ENCODE data around the gene LINGO4. TPM values are rescaled to one million over a fixed set of nuclear protein-coding genes. Genes with fewer than 3 reads are reported as not detected.
"Not testable (repeated sequence)": the region's sequence is repeated elsewhere in the genome, so short reads cannot be mapped to it uniquely, and the experiment has no call there.

LINGO4 gene
- polyA plus RNA-seq, 1 donor (not counting 4 experiments of a cell fraction or from before 2014, with no cell fraction given): not detected

DNA sequence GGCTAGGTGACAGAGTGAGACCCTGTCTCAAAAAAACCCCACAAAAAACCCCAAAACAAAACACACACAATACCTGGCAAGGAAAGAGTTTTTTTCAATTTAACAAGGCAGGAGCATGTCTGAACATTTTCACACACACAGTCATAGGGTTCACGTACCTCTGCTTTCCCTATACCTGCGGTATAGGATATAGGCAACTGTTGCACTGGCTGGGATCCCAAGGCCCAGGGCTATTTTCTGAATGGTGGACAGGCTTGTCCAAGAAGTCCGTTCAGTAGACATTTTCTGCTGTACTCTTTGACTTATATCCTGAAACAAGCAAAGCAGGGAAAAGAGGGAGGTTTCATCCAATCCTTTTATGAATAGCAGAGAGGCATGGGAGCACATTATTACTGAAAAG lies 22.5 kb downstream of the LINGO4 start:
- no peaks in the 10 kb centered on the region for H3K27me3 ChIP-seq (ENCODE audit: control insufficient read depth, extremely low read depth, insufficient read depth, low read length)
- H3K4me2 ChIP-seq (ENCODE audit: control insufficient read depth, extremely low read depth, insufficient read depth, low read depth, low read length): peak overlapping the region; percentile 42
- no peak overlapping the region for H3K4me3 ChIP-seq (ENCODE audit: control insufficient read depth in 2 of 3, extremely low read depth in 1 of 3, insufficient read depth in 2 of 3, low read depth in 1 of 3, low read length in 3 of 3)
- H3K36me3 ChIP-seq (ENCODE audit: control insufficient read depth in 2 of 2, extremely low read depth in 1 of 2, insufficient read depth in 2 of 2, low read length in 2 of 2): peaks cover 2% of the 10 kb centered on the region in 2 experiments
- peaks cover 13% of the 10 kb centered on the region for H3K4me1 ChIP-seq (ENCODE audit: control insufficient read depth, extremely low read depth, insufficient read depth, low read length)
- DNase-seq (ENCODE audit: low read depth, low spot score) (no peak), FAIRE-seq (peak; percentile 80)
- peak overlapping the region; percentile 42 for H3K27ac ChIP-seq (ENCODE audit: control insufficient read depth, insufficient read depth, low read length)
- TF ChIP-seq CTCF (optimal IDR thresholded peaks at IDR 0.05 in 1 of 3, IDR thresholded peaks at IDR 0.05 in 1 of 3, conservative IDR thresholded peaks at IDR 0.05 in 1 of 3; ENCODE audit: extremely low read depth in 1 of 3, insufficient read depth in 2 of 3, low read length in 3 of 3) (no peak), EZH2 (IDR thresholded peaks at IDR 0.05; ENCODE audit: low read length) (no peak)
- no peaks in the 10 kb centered on the region for H3K9me3 ChIP-seq (ENCODE audit: control insufficient read depth, low read depth, low read length)
- H3K79me2 ChIP-seq (ENCODE audit: control insufficient read depth, insufficient read depth, low read length): no peaks in the 10 kb centered on the region
- peak overlapping the region; percentile 32 for H3K9ac ChIP-seq (ENCODE audit: control insufficient read depth, extremely low read depth, insufficient read depth, low read length)
- dilution Hi-C loops (cut with MboI; ENCODE audit: extremely low pct_ligation_motif_present, low sequenced_read_pairs): no loop called here
- no peaks in the 10 kb centered on the region for H4K20me1 ChIP-seq (ENCODE audit: control insufficient read depth, extremely low read depth, insufficient read depth, low read length)
- no peak overlapping the region for H2AFZ ChIP-seq (ENCODE audit: control insufficient read depth, low read length)
- H3K9me1 ChIP-seq (ENCODE audit: control insufficient read depth, extremely low read depth, insufficient read depth, low read length): no peaks in the 10 kb centered on the region

GRCh38 chr1:151782026-151782425 lies 23.2 kb downstream of the LINGO4 start:
- H3K27me3 ChIP-seq (ENCODE audit: control insufficient read depth, extremely low read depth, insufficient read depth, low read length); H4K20me1 ChIP-seq (ENCODE audit: control insufficient read depth, extremely low read depth, insufficient read depth, low read length); H3K36me3 ChIP-seq (ENCODE audit: control insufficient read depth in 2 of 2, extremely low read depth in 1 of 2, insufficient read depth in 2 of 2, low read length in 2 of 2); H3K9me1 ChIP-seq (ENCODE audit: control insufficient read depth, extremely low read depth, insufficient read depth, low read length); H3K9me3 ChIP-seq (ENCODE audit: control insufficient read depth, low read depth, low read length); DNase-seq (ENCODE audit: low read depth, low spot score); H3K79me2 ChIP-seq (ENCODE audit: control insufficient read depth, insufficient read depth, low read length); H3K4me2 ChIP-seq (ENCODE audit: control insufficient read depth, extremely low read depth, insufficient read depth, low read depth, low read length); H2AFZ ChIP-seq (ENCODE audit: control insufficient read depth, low read length); H3K4me3 ChIP-seq (ENCODE audit: control insufficient read depth in 2 of 3, extremely low read depth in 1 of 3, insufficient read depth in 2 of 3, low read depth in 1 of 3, low read length in 3 of 3); dilution Hi-C loops (cut with MboI; ENCODE audit: extremely low pct_ligation_motif_present, low sequenced_read_pairs); H3K27ac ChIP-seq (ENCODE audit: control insufficient read depth, insufficient read depth, low read length); H3K9ac ChIP-seq (ENCODE audit: control insufficient read depth, extremely low read depth, insufficient read depth, low read length); FAIRE-seq: not testable (repeated sequence)
- peaks cover 13% of the 10 kb centered on the region for H3K4me1 ChIP-seq (ENCODE audit: control insufficient read depth, extremely low read depth, insufficient read depth, low read length)

DNA sequence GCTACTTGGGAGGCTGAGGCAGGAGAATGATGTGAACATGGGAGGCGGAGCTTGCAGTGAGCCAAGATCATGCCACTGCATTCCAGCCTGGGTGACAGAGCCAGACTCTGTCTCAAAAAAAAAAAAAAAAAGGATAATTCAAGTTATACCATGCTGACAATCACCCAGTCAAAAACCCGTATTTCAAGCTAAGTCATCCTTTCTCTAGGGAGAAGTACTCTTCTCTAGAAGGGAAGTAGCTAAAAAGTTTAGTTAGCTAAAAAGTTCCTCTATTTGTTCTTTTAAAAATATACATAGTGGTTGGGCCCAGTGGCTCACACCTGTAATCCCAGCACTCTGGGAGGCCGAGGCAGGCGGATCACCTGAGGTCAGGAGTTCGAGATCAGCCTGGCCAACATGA lies 24.5 kb downstream of the LINGO4 start:
- H3K4me2 ChIP-seq (ENCODE audit: control insufficient read depth, extremely low read depth, insufficient read depth, low read depth, low read length); FAIRE-seq; H3K9me3 ChIP-seq (ENCODE audit: control insufficient read depth, low read depth, low read length); H3K79me2 ChIP-seq (ENCODE audit: control insufficient read depth, insufficient read depth, low read length); H3K27ac ChIP-seq (ENCODE audit: control insufficient read depth, insufficient read depth, low read length); H3K27me3 ChIP-seq (ENCODE audit: control insufficient read depth, extremely low read depth, insufficient read depth, low read length); dilution Hi-C loops (cut with MboI; ENCODE audit: extremely low pct_ligation_motif_present, low sequenced_read_pairs); H3K9ac ChIP-seq (ENCODE audit: control insufficient read depth, extremely low read depth, insufficient read depth, low read length); H3K4me3 ChIP-seq (ENCODE audit: control insufficient read depth in 2 of 3, extremely low read depth in 1 of 3, insufficient read depth in 2 of 3, low read depth in 1 of 3, low read length in 3 of 3); DNase-seq (ENCODE audit: low read depth, low spot score); H3K36me3 ChIP-seq (ENCODE audit: control insufficient read depth in 2 of 2, extremely low read depth in 1 of 2, insufficient read depth in 2 of 2, low read length in 2 of 2); H4K20me1 ChIP-seq (ENCODE audit: control insufficient read depth, extremely low read depth, insufficient read depth, low read length); H3K9me1 ChIP-seq (ENCODE audit: control insufficient read depth, extremely low read depth, insufficient read depth, low read length); H2AFZ ChIP-seq (ENCODE audit: control insufficient read depth, low read length): not testable (repeated sequence)
- peaks cover 13% of the 10 kb centered on the region for H3K4me1 ChIP-seq (ENCODE audit: control insufficient read depth, extremely low read depth, insufficient read depth, low read length)

Data from keratinocyte (primary cell).